DMS79 (cell line): ENCODE results near the gene ASPG.

Source experiments
- DNase-seq: peaks from one replicate; lab custom pipeline; 2025; lab: John Stamatoyannopoulos, UW

The ASPG gene

DNA sequence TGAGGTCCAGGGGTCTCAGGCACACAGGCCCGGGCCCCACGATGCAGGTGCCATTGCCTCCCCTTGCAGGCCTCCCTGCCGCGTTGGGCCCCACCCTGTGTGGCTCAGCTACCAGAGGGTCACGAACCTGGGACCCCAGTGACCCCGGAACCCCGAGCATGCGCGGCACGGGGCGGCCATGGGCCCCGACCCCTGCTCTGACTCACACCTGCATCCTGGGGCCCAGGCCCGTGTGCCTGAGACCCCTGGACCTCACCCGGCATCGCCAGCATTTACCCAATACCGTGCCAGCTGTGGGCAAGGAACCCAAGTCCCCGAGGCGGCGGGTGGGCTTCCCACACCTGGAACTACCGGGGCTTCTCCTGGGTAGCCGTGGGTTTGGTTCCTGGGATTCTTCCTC, 78.0 kb downstream of the ASPG start:
- DNase-seq = no peak

DNA sequence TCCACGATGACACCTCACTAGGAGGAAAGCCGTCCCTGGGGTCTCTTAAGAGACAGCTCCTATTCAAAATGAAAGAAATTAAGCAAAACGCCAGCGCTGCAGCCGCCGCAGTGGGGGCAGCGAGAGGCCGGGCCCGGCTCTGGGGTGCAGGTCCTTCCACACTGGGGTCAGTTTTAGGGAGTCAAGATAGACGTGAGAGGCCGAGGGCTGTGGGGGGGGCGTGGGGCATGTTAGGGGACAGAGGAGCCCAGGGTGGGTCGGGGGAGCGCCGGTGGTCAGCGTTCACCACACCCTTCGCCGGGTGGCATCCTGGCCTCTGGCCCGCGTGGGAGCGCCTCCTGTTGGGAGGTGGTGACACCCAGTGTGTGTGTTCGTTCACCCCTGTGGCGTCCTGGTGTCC, 78.5 kb downstream of the ASPG start:
- no peak for DNase-seq

DNA sequence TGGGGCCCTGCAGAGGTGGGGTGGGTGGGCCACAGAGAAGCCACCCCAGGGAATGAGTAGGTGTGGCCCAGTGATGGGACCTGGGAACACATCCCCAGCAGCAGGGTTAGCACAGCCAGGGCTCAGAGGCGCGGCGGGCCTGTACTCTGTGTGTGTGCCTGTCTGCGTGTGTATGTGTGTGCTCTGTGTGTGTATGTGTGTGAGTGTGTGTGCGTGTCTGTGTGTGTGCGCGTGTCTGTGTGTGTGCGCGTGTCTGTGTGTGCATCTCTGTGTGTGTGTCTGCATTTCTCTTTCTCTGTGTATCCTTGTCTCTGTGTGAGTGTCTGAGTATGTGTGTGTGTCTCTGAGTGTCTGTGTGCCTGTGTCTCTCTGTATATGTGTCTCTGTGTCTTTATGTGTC, 79.0 kb downstream of the ASPG start:
- no peak for DNase-seq
